G401 (cell line): Measurements from ENCODE around the gene ISM2. TPM values are rescaled to one million over a fixed set of nuclear protein-coding genes. Genes with fewer than 3 reads are reported as not detected.

Source experiments
- total RNA-seq: library from RNA; depleted of rRNA; stranded (reverse); fragments of >200 nt; shearing (Covaris generic); gene quantifications from 2 replicates; pipeline ENCODE4 v1.2.3, GENCODE V29; 2014; rRNA removed

ISM2 gene
- total RNA-seq, 1 experiment from 2014 or later, result 0.68 TPM

Other genes starting within 250 kb of the ISM2 start
- gene NGB, start 227.6 kb downstream of the ISM2 start, total RNA-seq, result not detected in 2 replicates
- gene POMT2, start 177.9 kb downstream of the ISM2 start, total RNA-seq, result 25.5 and 27.5 TPM in 2 replicates
- 37.3 and 64.7 TPM in 2 replicates for gene GSTZ1, start 177.8 kb downstream of the ISM2 start, total RNA-seq
- 5.3 and 6.1 TPM in 2 replicates for gene TMED8, start 121.7 kb downstream of the ISM2 start, total RNA-seq
- gene SAMD15, start 121.4 kb downstream of the ISM2 start, total RNA-seq, result 5.8 and 6.6 TPM in 2 replicates
- gene NOXRED1, start 75.3 kb downstream of the ISM2 start, total RNA-seq, result not detected in 2 replicates
- 29.0 and 30.2 TPM in 2 replicates for gene VIPAS39, start 41.2 kb downstream of the ISM2 start, total RNA-seq
- 141 and 215 TPM in 2 replicates for gene AHSA1, start 40.7 kb downstream of the ISM2 start, total RNA-seq
- gene SPTLC2, start 117.8 kb upstream of the ISM2 start, total RNA-seq, result 17.9 and 20.6 TPM in 2 replicates
- 11.3 and 30.8 TPM in 2 replicates for gene ALKBH1, start 209.2 kb upstream of the ISM2 start, total RNA-seq
- 400 and 448 TPM in 2 replicates for gene SLIRP, start 209.3 kb upstream of the ISM2 start, total RNA-seq